Measurements from ENCODE around the gene PNPLA5.

PNPLA5 gene

GRCh38 chr22:43838571-43839307 lies 53.1 kb downstream of the PNPLA5 start:
- DNase-seq (ENCODE audit: low read depth): no peak

GRCh38 chr22:43838161-43838560 lies 53.7 kb downstream of the PNPLA5 start:
- no peak for DNase-seq (ENCODE audit: low read depth)

- no peak for DNase-seq (ENCODE audit: low read depth)
Measured at GRCh38 chr22:43837666-43838065, 54.1 kb downstream of the PNPLA5 start.

- DNase-seq (ENCODE audit: low read depth): no peak
Measured at GRCh38 chr22:43835736-43836135, 56.1 kb downstream of the PNPLA5 start.

- no peak for DNase-seq (ENCODE audit: low read depth)
Measured at GRCh38 chr22:43835166-43835565, 56.6 kb downstream of the PNPLA5 start.

GRCh38 chr22:43833286-43834240 lies 58.2 kb downstream of the PNPLA5 start:
- DNase-seq (ENCODE audit: low read depth): no peak

- DNase-seq (ENCODE audit: low read depth): no peak
Measured at GRCh38 chr22:43832393-43833265, 59.2 kb downstream of the PNPLA5 start.

GRCh38 chr22:43831561-43832392 lies 60.0 kb downstream of the PNPLA5 start:
- no peak for DNase-seq (ENCODE audit: low read depth)

GRCh38 chr22:43830931-43831560 lies 60.8 kb downstream of the PNPLA5 start:
- DNase-seq (ENCODE audit: low read depth): no peak

GRCh38 chr22:43829904-43830851 lies 61.6 kb downstream of the PNPLA5 start:
- DNase-seq (ENCODE audit: low read depth): no peak
